Parathyroid adenoma (tissue), 2 donors: ENCODE data around the gene FFAR2.

Source experiments
- H2AFZ ChIP-seq: fragments of 300-600 bp; sonication (generic); one replicate; pipeline ENCODE4 v1.7.0; 2017; ENCODE audit warnings: antibody characterized with exemption, mild to moderate bottlenecking
- H3K27ac ChIP-seq: fragments of 300-600 bp; sonication (generic); one replicate; pipeline ENCODE4 v1.7.0; 2017
- H3K27me3 ChIP-seq: fragments of 300-600 bp; sonication (generic); one replicate; pipeline ENCODE4 v1.7.0; 2017; ENCODE audit warnings: low read length; ENCODE audit not compliant: control insufficient read depth, insufficient read depth
- H3K36me3 ChIP-seq: fragments of 300-600 bp; sonication (generic); one replicate; pipeline ENCODE4 v1.7.0; 2017; ENCODE audit warnings: low read length; ENCODE audit not compliant: control insufficient read depth, insufficient read depth
- H3K4me1 ChIP-seq: fragments of 300-600 bp; sonication (generic); one replicate; pipeline ENCODE4 v1.7.0; 2017; ENCODE audit warnings: control low read depth
- H3K4me2 ChIP-seq: fragments of 300-600 bp; sonication (generic); one replicate; pipeline ENCODE4 v1.7.0; 2017; ENCODE audit warnings: low read length
- H3K4me3 ChIP-seq: fragments of 300-600 bp; sonication (generic); one replicate; pipeline ENCODE4 v1.7.0; 2017; ENCODE audit warnings: low read depth, low read length
- H3K79me2 ChIP-seq: fragments of 300-600 bp; sonication (generic); one replicate; pipeline ENCODE4 v1.7.0; 2017; ENCODE audit warnings: control low read depth
- H3K9ac ChIP-seq: fragments of 300-600 bp; sonication (generic); one replicate; pipeline ENCODE4 v1.7.0; 2017; ENCODE audit warnings: mild to moderate bottlenecking
- H3K9me3 ChIP-seq: fragments of 300-600 bp; sonication (generic); one replicate; pipeline ENCODE4 v1.7.0; 2017; ENCODE audit warnings: low read length; ENCODE audit not compliant: control insufficient read depth
- CTCF ChIP-seq: fragments of 300-600 bp; sonication (generic); IDR thresholded peaks from one replicate; pipeline ENCODE4 v1.7.0; 2017; ENCODE audit warnings: antibody characterized with exemption, mild to moderate bottlenecking
- donor health status: primary hyperparathyroidism.

Gene FFAR2

DNA sequence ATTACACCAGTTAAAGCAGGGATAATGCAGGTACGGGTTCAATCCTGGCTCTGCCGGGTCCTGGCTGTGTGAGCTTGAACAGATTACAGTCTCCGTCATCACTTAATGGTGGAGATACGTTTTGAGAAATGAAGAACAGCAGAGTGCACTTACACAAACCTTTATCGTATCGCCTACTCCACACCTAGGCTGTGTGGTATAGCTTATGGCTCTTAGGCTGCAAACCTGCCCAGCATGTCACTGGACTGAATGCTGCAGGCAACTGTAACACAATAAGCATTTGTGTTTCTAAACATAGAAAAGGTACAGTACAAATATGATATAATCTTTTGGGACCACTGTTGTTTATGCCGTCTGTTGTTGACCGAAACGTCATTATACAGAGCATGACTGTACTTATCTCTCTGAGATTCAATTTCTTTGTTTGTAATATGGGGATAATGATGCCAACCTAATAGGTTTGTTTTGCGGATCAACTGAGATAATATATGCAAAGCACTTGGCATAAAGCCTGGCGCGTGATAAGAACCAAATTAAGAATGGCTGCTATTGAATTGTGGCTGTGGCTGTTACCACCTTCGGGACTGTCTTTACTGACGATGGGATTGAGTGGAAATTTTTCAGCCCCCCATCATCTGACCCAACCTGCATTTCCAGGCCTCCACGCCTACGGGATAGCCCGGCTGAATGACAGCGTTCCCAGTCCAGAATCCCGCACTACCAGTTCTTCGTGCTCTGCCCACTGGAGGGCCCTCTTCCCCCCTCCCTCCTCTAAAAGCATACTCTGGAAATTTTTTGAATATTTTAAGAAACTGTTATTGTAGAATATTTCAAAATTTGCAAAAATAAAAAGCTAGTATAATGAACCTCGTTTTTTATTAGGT, 31.0 kb downstream of the FFAR2 start:
- H3K9me3 ChIP-seq: no peaks in the 10 kb centered on the region
- TF ChIP-seq CTCF: peak; percentile 45
- no peaks in the 10 kb centered on the region for H3K27me3 ChIP-seq
- H2AFZ ChIP-seq: peak overlapping the region; percentile 62
- H3K4me1 ChIP-seq: peaks cover 12% of the 10 kb centered on the region
- peak overlapping the region; percentile 69 for H3K27ac ChIP-seq
- H3K79me2 ChIP-seq: no peaks in the 10 kb centered on the region
- H3K4me3 ChIP-seq: peak overlapping the region; percentile 25
- peak overlapping the region; percentile 42 for H3K4me2 ChIP-seq
- H3K36me3 ChIP-seq: no peaks in the 10 kb centered on the region
- H3K9ac ChIP-seq: no peak overlapping the region

DNA sequence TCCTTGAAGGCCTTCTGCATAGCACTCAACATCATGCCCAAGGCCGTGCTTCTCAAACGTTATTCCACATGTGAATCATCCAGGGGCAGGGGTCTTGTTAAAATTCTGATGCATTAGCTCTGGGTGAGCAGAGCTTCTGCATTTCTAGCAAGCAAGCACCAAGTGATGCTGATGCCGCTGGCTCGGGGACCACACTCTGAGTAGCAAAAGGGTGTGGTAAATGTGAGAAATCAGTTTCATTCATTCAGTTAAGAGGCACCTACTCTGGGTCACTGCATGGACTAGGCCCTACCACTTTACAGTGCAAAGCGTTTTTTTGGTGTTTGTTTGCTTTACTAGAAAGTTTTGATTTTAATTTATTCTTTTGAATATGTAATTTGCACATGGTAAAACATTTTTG, 35.0 kb downstream of the FFAR2 start:
- no peaks in the 10 kb centered on the region for H3K79me2 ChIP-seq
- no peaks in the 10 kb centered on the region for H3K27me3 ChIP-seq
- no peak overlapping the region for H2AFZ ChIP-seq
- H3K4me3 ChIP-seq: no peak overlapping the region
- H3K9ac ChIP-seq: no peak overlapping the region
- no peak for TF ChIP-seq CTCF
- H3K27ac ChIP-seq: no peak overlapping the region
- peaks cover 12% of the 10 kb centered on the region for H3K4me1 ChIP-seq
- H3K4me2 ChIP-seq: no peak overlapping the region
- H3K9me3 ChIP-seq: no peaks in the 10 kb centered on the region
- H3K36me3 ChIP-seq: no peaks in the 10 kb centered on the region

DNA sequence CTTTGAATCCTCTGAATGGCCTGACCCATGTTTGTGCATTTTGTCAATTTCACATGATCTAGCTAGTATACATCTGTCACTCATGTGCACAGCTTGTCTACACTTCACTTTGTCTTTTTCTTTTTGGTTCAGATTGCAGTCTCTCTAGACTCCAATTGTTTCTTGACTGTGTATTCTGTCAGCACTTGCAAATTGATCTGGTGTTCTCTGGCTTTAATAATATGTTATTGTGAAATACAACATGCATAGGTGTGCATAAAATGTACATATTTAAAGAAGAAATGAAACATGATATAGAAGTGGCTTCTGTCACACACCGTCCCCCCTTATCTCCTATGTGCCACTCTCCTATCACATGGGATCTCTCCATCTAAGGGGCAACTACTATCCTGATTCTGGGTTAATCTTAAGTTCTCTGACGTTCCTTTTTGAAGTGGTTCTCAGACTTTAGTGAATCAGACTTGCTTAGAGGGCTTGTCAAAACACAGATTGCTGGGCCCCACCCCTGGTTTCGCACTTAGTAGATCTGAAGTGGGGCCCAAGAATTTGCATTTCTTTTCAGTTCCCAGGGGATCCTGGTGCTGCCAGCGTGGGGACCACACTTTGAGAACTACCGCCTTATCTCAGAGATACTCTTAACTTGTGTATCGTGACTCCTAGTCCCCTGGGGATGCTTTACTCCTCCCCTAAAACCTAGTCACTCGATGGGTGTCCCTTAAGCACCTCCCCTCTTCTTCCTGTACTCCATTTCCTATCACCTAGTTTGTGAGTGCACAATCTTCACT, 36.4 kb downstream of the FFAR2 start:
- Histone ChIP-seq H2AFZ (no peak overlapping the region), H3K36me3 (no peaks in the 10 kb centered on the region), H3K9ac (no peak overlapping the region), H3K9me3 (no peaks in the 10 kb centered on the region), H3K4me1 (peaks cover 2% of the 10 kb centered on the region), H3K27ac (no peak overlapping the region), H3K4me3 (no peak overlapping the region), H3K27me3 (no peaks in the 10 kb centered on the region), H3K79me2 (no peaks in the 10 kb centered on the region), H3K4me2 (no peak overlapping the region)
- TF ChIP-seq CTCF: no peak

GRCh38 chr19:35486268-35486708, 38.2 kb downstream of the FFAR2 start:
- H3K9ac ChIP-seq: no peak overlapping the region

More at GRCh38 chr19:35486268-35486708, 38.2 kb downstream of the FFAR2 start:
- no peaks in the 10 kb centered on the region for H3K9me3 ChIP-seq
- H3K27me3 ChIP-seq: no peaks in the 10 kb centered on the region
- no peak for TF ChIP-seq CTCF
- H3K4me3 ChIP-seq: no peak overlapping the region
- no peaks in the 10 kb centered on the region for H3K4me1 ChIP-seq
- H3K4me2 ChIP-seq: no peak overlapping the region
- H3K27ac ChIP-seq: no peak overlapping the region
- H3K79me2 ChIP-seq: no peaks in the 10 kb centered on the region
- no peaks in the 10 kb centered on the region for H3K36me3 ChIP-seq
- H2AFZ ChIP-seq: no peak overlapping the region
